HepG2 (cell line): ENCODE data around the gene KHNYN. TPM values are rescaled to one million over a fixed set of nuclear protein-coding genes. Genes with fewer than 3 reads are reported as not detected.

ENCODE experiments used
- AHR ChIP-seq: IDR thresholded peaks from 2 replicates; pipeline ENCODE4 v1.6.1; 2018; ENCODE audit warnings: missing genetic modification reagents, missing compliant biosample characterization
- BRD4 ChIP-seq: sonication (generic); formaldehyde crosslinking; IDR thresholded peaks from 2 replicates; pipeline ENCODE4 v1.4.0; 2020; ENCODE audit warnings: missing genetic modification reagents
- DZIP1 ChIP-seq: sonication (generic); formaldehyde crosslinking; IDR thresholded peaks from 2 replicates; pipeline ENCODE4 v1.5.0; 2020; ENCODE audit warnings: mild to moderate bottlenecking, missing genetic modification reagents
- ELF3 ChIP-seq: IDR thresholded peaks from 2 replicates; pipeline ENCODE4 v1.6.1; 2016; ENCODE audit warnings: missing genetic modification reagents, missing compliant biosample characterization
- HNF4G ChIP-seq, 2 experiments: sonication (generic) in 1 of 2; formaldehyde crosslinking in 1 of 2; IDR thresholded peaks; 2 replicates each; pipeline versions ENCODE4 v1.4.0 to v1.6.1; 2011 to 2020; ENCODE audit warnings: borderline replicate concordance in 2 of 2, low read depth in 2 of 2, mild to moderate bottlenecking in 2 of 2, low read length in 1 of 2, missing genetic modification reagents in 1 of 2, moderate library complexity in 1 of 2
- JARID2 ChIP-seq: sonication (generic); formaldehyde crosslinking; IDR thresholded peaks from 2 replicates; pipeline ENCODE4 v1.8.1; 2023; ENCODE audit warnings: missing genetic modification reagents, inconsistent platforms; ENCODE audit not compliant: insufficient replicate concordance
- KLF6 ChIP-seq: IDR thresholded peaks from 2 replicates; pipeline ENCODE4 v1.8.0; 2016; ENCODE audit warnings: missing biosample characterization, missing genetic modification reagents
- SNAPC4 ChIP-seq: sonication (generic); formaldehyde crosslinking; IDR thresholded peaks from 2 replicates; pipeline ENCODE4 v1.4.0; 2020; ENCODE audit warnings: mild to moderate bottlenecking, missing genetic modification reagents
- SRSF4 ChIP-seq: fragments of 200-400 bp; formaldehyde crosslinking; IDR thresholded peaks from one replicate; pipeline ENCODE4 v1.6.1; 2018; ENCODE audit warnings: mild to moderate bottlenecking, low read depth, low read length, moderate library complexity; ENCODE audit not compliant: poor library complexity, severe bottlenecking
- WIZ ChIP-seq: sonication (generic); formaldehyde crosslinking; IDR thresholded peaks from 2 replicates; pipeline ENCODE4 v1.5.1; 2020; ENCODE audit warnings: mild to moderate bottlenecking, missing genetic modification reagents
- ZNF232 ChIP-seq: sonication (generic); formaldehyde crosslinking; IDR thresholded peaks from 2 replicates; pipeline ENCODE4 v1.4.0; 2020; ENCODE audit warnings: missing genetic modification reagents, borderline replicate concordance
- ZNF496 ChIP-seq: sonication (generic); formaldehyde crosslinking; IDR thresholded peaks from 2 replicates; pipeline ENCODE4 v1.8.1; 2023; ENCODE audit warnings: mild to moderate bottlenecking, moderate library complexity, missing genetic modification reagents; ENCODE audit not compliant: insufficient replicate concordance
- ZNF501 ChIP-seq: sonication (generic); formaldehyde crosslinking; IDR thresholded peaks from 2 replicates; pipeline ENCODE4 v1.5.1; 2020; ENCODE audit warnings: mild to moderate bottlenecking, moderate library complexity, missing genetic modification reagents
- ZNF83 ChIP-seq: sonication (generic); formaldehyde crosslinking; IDR thresholded peaks from 2 replicates; pipeline ENCODE4 v1.4.0; 2020; ENCODE audit warnings: missing genetic modification reagents, mild to moderate bottlenecking, borderline replicate concordance
- polyA plus RNA-seq, 8 experiments: library from polyadenylated mRNA; depleted of rRNA in 3 of 8; stranded (reverse) in 7 of 8; unstranded in 1 of 8; fragments of >200 nt; fragmentation: Illumina TruSeq in 4 of 8; extraction: Trizol in 4 of 8; gene quantifications; 2 replicates each; pipeline versions ENCODE4 v1.2.1 to v1.2.3, GENCODE V29; 2011 to 2016; ENCODE audit warnings: low read depth in 4 of 8, missing spikeins in 1 of 8, mixed read lengths in 1 of 8; ENCODE audit not compliant: insufficient read depth in 1 of 8
- total RNA-seq, 5 experiments: library from RNA; depleted of rRNA; stranded (reverse); fragments of >200 nt; fragmentation: Illumina TruSeq; extraction: Trizol; gene quantifications; 2 replicates each; pipeline ENCODE4 v1.2.3, GENCODE V29; 2016; ENCODE audit warnings: low read depth in 1 of 5
- TF ChIP-seq, protein P1 (sequence below): sonication (generic); formaldehyde crosslinking; IDR thresholded peaks from 2 replicates; pipeline ENCODE4 v1.5.0; 2020; ENCODE audit warnings: missing genetic modification reagents
- TF ChIP-seq, protein P2 (sequence below): sonication (generic); formaldehyde crosslinking; IDR thresholded peaks from 2 replicates; pipeline ENCODE4 v1.4.0; 2020; ENCODE audit warnings: missing genetic modification reagents

The KHNYN gene
- total and polyA plus RNA-seq, 2 of the 13 experiments (the other 11 are each of a cell fraction or from before 2014, with no cell fraction given) = 52.8 to 75.7 TPM

GRCh38 chr14:24398653-24399446 is 30.9 kb upstream of the KHNYN start, which contains the start of gene NYNRIN (continued):
- no peak for TF ChIP-seq SNAPC4 (CRISPR knock-in tag)
- TF ChIP-seq BRD4 (CRISPR knock-in tag) = no peak
- no peak for TF ChIP-seq ELF3
- no peak for TF ChIP-seq JARID2 (CRISPR knock-in tag)
- no peak for TF ChIP-seq SRSF4
- TF ChIP-seq WIZ = no peak
- no peak for TF ChIP-seq ZNF501
- TF ChIP-seq ZNF83 (CRISPR knock-in tag) = no peak
- TF ChIP-seq, protein P1, sequence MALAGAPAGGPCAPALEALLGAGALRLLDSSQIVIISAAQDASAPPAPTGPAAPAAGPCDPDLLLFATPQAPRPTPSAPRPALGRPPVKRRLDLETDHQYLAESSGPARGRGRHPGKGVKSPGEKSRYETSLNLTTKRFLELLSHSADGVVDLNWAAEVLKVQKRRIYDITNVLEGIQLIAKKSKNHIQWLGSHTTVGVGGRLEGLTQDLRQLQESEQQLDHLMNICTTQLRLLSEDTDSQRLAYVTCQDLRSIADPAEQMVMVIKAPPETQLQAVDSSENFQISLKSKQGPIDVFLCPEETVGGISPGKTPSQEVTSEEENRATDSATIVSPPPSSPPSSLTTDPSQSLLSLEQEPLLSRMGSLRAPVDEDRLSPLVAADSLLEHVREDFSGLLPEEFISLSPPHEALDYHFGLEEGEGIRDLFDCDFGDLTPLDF = no peak
- TF ChIP-seq KLF6 = no peak
- TF ChIP-seq, protein P2, sequence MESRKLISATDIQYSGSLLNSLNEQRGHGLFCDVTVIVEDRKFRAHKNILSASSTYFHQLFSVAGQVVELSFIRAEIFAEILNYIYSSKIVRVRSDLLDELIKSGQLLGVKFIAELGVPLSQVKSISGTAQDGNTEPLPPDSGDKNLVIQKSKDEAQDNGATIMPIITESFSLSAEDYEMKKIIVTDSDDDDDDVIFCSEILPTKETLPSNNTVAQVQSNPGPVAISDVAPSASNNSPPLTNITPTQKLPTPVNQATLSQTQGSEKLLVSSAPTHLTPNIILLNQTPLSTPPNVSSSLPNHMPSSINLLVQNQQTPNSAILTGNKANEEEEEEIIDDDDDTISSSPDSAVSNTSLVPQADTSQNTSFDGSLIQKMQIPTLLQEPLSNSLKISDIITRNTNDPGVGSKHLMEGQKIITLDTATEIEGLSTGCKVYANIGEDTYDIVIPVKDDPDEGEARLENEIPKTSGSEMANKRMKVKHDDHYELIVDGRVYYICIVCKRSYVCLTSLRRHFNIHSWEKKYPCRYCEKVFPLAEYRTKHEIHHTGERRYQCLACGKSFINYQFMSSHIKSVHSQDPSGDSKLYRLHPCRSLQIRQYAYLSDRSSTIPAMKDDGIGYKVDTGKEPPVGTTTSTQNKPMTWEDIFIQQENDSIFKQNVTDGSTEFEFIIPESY (CRISPR knock-in tag) = no peak
- TF ChIP-seq ZNF496 (CRISPR knock-in tag) = no peak
- no peak for TF ChIP-seq ZNF232 (CRISPR knock-in tag)
- TF ChIP-seq AHR = no peak
- no peak for TF ChIP-seq HNF4G (IDR thresholded peaks at IDR 0.05; ENCODE audit: borderline replicate concordance, low read depth, low read length)
- no peak for TF ChIP-seq HNF4G (CRISPR knock-in tag; IDR thresholded peaks at IDR 0.05; ENCODE audit: borderline replicate concordance, low read depth)
- TF ChIP-seq DZIP1 (CRISPR knock-in tag) = 0 out of 2 replicates have a peak, but pooled peaks have one; percentile 47
